Brain microvascular endothelial cell (primary cell): ENCODE measurements around the gene CDHR3.

Experiments used
- DNase-seq: peaks from one replicate; pipeline ENCODE4 v3.0.0-alpha.2; 2020
- H3K27ac ChIP-seq: fragments of 250-450 bp; sonication (Bioruptor Pico); 2 replicates; pipeline ENCODE4 v1.5.1; 2020; ENCODE audit warnings: mild to moderate bottlenecking, moderate library complexity
- H3K27me3 ChIP-seq: fragments of 250-450 bp; sonication (Bioruptor Pico); replicated peaks from 2 replicates; pipeline ENCODE4 v1.5.1; 2020; ENCODE audit warnings: mild to moderate bottlenecking
- H3K36me3 ChIP-seq: fragments of 250-450 bp; sonication (Bioruptor Pico); replicated peaks from 2 replicates; pipeline ENCODE4 v1.5.1; 2020; ENCODE audit warnings: mild to moderate bottlenecking
- H3K4me3 ChIP-seq: 2 replicates; pipeline ENCODE4 v1.5.1; 2011; ENCODE audit warnings: low read depth, mild to moderate bottlenecking, control low read depth, low read length, moderate library complexity
- in situ Hi-C: cut with HindIII; loops from 2 replicates; pipeline ENCODE4 v1.10.0; 2017; ENCODE audit warnings: low sequenced_read_pairs, low pct_ligation_motif_present
- TF ChIP-seq, protein P1 (sequence below): IDR thresholded peaks from 2 replicates; pipeline ENCODE4 v1.5.1; 2011; ENCODE audit warnings: low read depth, mild to moderate bottlenecking, moderate library complexity, low read length, control low read depth, inconsistent platforms; ENCODE audit errors: missing control alignments

Gene CDHR3

DNA sequence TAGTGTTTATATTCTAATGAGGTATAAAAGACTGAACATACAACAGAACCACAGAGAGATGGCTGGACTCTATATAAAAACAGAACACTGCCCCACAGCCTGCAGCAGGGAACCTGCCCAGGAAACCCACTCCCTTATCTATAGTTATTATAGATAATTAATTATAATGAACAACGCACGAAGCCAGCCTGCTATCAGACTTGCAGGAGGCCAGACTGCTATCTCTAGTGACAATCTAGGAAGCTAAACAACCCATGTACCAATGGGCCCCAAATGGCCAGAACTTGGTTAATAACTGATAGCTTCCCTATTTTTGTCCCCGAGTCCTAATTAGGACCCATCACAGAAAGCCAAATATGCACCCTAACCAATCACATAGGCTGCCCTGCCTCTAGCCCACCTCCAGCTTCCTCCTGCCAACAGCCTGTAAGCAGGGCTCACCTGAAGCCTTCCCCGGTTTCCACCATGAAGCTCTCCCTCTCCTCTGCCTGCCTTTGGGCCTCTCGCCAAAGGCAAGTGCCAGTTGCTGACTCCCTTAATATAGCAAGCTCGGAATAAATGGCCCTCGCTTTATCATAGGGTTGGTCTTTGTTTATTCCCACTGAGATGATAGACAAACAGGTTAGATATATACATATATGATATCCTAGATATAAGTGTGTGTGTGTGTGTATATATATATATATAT, 74.6 kb downstream of the CDHR3 start:
- Histone ChIP-seq H3K4me3 (no peak overlapping the region), H3K36me3 (no peaks in the 10 kb centered on the region), H3K27ac (no peak overlapping the region), H3K27me3 (peaks cover 2% of the 10 kb centered on the region)
- TF ChIP-seq, protein P1, sequence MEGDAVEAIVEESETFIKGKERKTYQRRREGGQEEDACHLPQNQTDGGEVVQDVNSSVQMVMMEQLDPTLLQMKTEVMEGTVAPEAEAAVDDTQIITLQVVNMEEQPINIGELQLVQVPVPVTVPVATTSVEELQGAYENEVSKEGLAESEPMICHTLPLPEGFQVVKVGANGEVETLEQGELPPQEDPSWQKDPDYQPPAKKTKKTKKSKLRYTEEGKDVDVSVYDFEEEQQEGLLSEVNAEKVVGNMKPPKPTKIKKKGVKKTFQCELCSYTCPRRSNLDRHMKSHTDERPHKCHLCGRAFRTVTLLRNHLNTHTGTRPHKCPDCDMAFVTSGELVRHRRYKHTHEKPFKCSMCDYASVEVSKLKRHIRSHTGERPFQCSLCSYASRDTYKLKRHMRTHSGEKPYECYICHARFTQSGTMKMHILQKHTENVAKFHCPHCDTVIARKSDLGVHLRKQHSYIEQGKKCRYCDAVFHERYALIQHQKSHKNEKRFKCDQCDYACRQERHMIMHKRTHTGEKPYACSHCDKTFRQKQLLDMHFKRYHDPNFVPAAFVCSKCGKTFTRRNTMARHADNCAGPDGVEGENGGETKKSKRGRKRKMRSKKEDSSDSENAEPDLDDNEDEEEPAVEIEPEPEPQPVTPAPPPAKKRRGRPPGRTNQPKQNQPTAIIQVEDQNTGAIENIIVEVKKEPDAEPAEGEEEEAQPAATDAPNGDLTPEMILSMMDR = no peak
- DNase-seq = no peak
- in situ Hi-C loops = loop anchor here (25.0 kb wide), 1 partner anchor 275 kb away; no protein-coding TSS in a partner anchor

- Histone ChIP-seq H3K36me3 (no peaks in the 10 kb centered on the region), H3K4me3 (no peak overlapping the region), H3K27ac (no peak overlapping the region), H3K27me3 (no peaks in the 10 kb centered on the region)
- in situ Hi-C loops = loop anchor here (25.0 kb wide), 1 partner anchor 276 kb away; no protein-coding TSS in a partner anchor
- DNase-seq = no peak
- TF ChIP-seq, protein P1 = no peak
These were observed 75.2 kb downstream of the CDHR3 start for GRCh38 chr7:106038289-106038688.

DNA sequence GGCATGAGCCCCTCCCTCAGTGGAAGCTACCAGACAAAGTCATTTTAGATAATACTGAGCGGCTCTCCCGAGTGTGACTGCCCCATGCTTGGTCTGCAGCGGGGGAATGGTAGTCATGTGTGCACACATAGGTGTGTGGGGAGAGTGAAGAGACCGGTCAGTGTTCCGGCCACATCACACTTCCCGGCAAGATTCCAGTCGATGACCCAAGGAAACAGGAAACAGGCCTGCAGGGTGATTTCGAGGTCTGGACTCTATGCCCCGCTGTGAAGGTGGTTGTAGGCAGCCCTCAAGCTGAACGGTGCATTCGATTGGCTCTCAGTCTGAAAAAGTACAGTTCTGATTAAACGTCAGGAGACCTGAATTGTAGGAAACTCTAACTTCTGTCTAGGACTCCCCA, 75.9 kb downstream of the CDHR3 start:
- TF ChIP-seq, protein P1 = no peak
- Histone ChIP-seq H3K27ac (no peak overlapping the region), H3K4me3 (no peak overlapping the region), H3K27me3 (peaks cover under 1% of the 10 kb centered on the region), H3K36me3 (no peaks in the 10 kb centered on the region)
- in situ Hi-C loops = loop anchor here (25.0 kb wide), 1 partner anchor 277 kb away; no protein-coding TSS in a partner anchor
- no peak for DNase-seq

- peaks cover 6% of the 10 kb centered on the region for H3K27me3 ChIP-seq
- TF ChIP-seq, protein P1 = no peak
- no peak overlapping the region for H3K4me3 ChIP-seq
- peak; percentile 27 for DNase-seq
- in situ Hi-C loops = loop anchor here (25.0 kb wide), 1 partner anchor 277 kb away; no protein-coding TSS in a partner anchor
- H3K27ac ChIP-seq = no peak overlapping the region
- H3K36me3 ChIP-seq = no peaks in the 10 kb centered on the region
These were observed 76.5 kb downstream of the CDHR3 start for GRCh38 chr7:106039486-106040060.

DNA sequence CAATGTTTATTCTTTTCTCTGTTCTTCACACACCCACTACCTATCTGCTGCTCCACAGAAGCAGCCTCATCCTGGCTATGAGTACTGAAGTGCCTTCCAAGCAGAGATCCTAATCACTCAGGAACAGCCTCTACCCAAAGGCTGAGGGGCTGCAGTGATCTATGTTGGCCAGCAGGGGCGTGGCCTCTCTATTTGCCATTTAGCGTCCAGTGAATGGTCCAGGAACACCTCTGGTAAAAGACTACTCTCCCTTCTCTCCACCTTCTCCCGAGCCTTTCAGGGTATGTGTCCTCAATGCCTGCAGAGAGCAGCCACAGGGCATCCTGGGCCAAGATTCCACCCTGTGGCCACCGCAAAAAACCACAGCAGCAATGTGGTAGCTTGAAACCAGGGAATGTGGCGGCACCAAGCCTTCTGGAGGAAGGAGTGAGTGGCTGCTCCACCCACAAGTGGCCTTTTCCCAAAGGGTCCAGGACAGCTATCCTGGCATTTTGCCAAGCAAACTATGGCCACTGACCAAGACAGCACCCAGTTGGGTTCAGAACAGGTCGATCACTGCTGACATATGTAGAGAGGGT, 78.2 kb downstream of the CDHR3 start:
- DNase-seq = peak; percentile 50
- Histone ChIP-seq H3K4me3 (no peak overlapping the region), H3K27ac (no peak overlapping the region), H3K27me3 (peaks cover 20% of the 10 kb centered on the region), H3K36me3 (no peaks in the 10 kb centered on the region)
- in situ Hi-C loops = loop anchor here (25.0 kb wide), 1 partner anchor 279 kb away; no protein-coding TSS in a partner anchor
- TF ChIP-seq, protein P1 = peak; percentile 90
